ENCODE data around the gene C1QTNF6.
"Not testable (repeated sequence)": the region's sequence is repeated elsewhere in the genome, so short reads cannot be mapped to it uniquely, and the experiment has no call there.

The C1QTNF6 gene

GRCh38 chr22:37187891-37188761, at the start of gene C1QTNF6:
Gene C1QTNF6 (minus strand): TSS chr22:37188247. CDS start chr22:37188213, 34 bp downstream.
- no peak for DNase-seq (ENCODE audit: low read depth)

GRCh38 chr22:37235897-37236607, 48.0 kb upstream of the C1QTNF6 start:
- no peak for DNase-seq (ENCODE audit: low read depth)

GRCh38 chr22:37234736-37235711, 47.0 kb upstream of the C1QTNF6 start:
- DNase-seq (ENCODE audit: low read depth) = no peak

- DNase-seq (ENCODE audit: low read depth) = no peak
Measured at GRCh38 chr22:37233751-37234631, 45.9 kb upstream of the C1QTNF6 start.

- not testable (repeated sequence) for DNase-seq (ENCODE audit: low read depth)
Measured at GRCh38 chr22:37233371-37233750, 45.3 kb upstream of the C1QTNF6 start.

- DNase-seq (ENCODE audit: low read depth) = no peak
Measured at GRCh38 chr22:37232140-37232998, 44.3 kb upstream of the C1QTNF6 start.

GRCh38 chr22:37231406-37232139, 43.5 kb upstream of the C1QTNF6 start:
- DNase-seq (ENCODE audit: low read depth) = no peak

- no peak for DNase-seq (ENCODE audit: low read depth)
Measured at GRCh38 chr22:37230673-37231405, 42.8 kb upstream of the C1QTNF6 start.

GRCh38 chr22:37229805-37230672, 42.0 kb upstream of the C1QTNF6 start:
- DNase-seq (ENCODE audit: low read depth) = no peak

- DNase-seq (ENCODE audit: low read depth) = no peak
Measured at GRCh38 chr22:37229012-37229804, 41.2 kb upstream of the C1QTNF6 start.

GRCh38 chr22:37228106-37229011, 40.3 kb upstream of the C1QTNF6 start:
- DNase-seq (ENCODE audit: low read depth) = no peak

GRCh38 chr22:37226514-37226913, 38.5 kb upstream of the C1QTNF6 start:
- no peak for DNase-seq (ENCODE audit: low read depth)

GRCh38 chr22:37226087-37226486, 38.0 kb upstream of the C1QTNF6 start:
- DNase-seq (ENCODE audit: low read depth) = no peak

- DNase-seq (ENCODE audit: low read depth) = no peak
Measured at GRCh38 chr22:37225481-37225880, 37.4 kb upstream of the C1QTNF6 start.

GRCh38 chr22:37224757-37225420, 36.8 kb upstream of the C1QTNF6 start:
- DNase-seq (ENCODE audit: low read depth) = no peak
